ENCODE data around the gene OVAAL. TPM values are rescaled to one million over a fixed set of nuclear protein-coding genes. Genes with fewer than 3 reads are reported as not detected.

OVAAL gene
- total RNA-seq = not detected

GRCh38 chr1:180558664-180559063, at the start of gene OVAAL:
OVAAL (plus strand) TSS chr1:180558964.
- DNase-seq = no peak

GRCh38 chr1:180510882-180511281, 47.9 kb upstream of the OVAAL start:
- no peak for DNase-seq

- no peak for DNase-seq
These were observed 45.2 kb upstream of the OVAAL start for GRCh38 chr1:180513531-180513930.

DNA sequence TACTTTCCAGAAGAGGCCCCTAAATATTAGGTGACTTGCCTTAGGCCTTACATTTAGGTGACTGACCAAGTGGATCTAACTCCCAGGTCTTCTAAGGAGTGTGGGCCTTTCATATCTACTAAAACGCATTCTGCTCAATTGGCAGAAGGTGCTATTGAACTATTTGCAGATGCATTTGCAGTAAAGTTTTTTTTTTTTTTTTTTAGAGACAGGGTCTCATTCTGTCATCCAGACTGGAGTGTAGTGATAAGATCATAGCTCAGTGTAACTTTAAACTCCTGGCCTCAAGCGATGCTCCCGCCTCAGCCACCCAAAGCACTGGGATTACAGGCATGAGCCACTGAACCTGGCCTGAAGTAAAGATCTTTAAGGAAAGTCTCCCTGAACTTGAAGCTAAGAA, 43.4 kb upstream of the OVAAL start:
- DNase-seq = no peak

DNA sequence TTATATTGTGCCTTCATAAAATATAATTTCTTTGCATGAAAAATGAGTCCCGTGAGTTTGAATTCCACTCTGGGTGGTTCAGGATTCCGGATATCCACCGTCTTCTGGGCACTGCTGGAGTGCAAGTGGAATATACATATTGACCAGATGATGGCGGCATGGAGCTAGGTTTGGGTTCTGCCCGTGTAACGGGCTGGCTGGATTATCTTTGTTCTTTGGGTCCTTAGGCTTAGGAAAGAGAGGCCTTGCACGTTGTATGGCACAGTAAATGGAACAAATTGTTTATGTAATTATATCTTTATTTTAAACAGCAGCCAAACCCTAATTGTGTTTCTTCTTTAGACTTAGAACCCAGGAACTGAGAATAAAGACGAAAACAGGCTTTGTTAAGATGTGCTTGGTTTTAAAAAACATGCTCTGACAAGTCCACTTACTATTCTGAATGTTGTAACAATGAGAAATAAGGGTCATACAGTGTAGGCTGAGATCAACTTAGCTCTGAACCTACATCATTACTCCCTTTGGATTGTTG, 42.8 kb upstream of the OVAAL start:
- DNase-seq = peak; percentile 34

DNA sequence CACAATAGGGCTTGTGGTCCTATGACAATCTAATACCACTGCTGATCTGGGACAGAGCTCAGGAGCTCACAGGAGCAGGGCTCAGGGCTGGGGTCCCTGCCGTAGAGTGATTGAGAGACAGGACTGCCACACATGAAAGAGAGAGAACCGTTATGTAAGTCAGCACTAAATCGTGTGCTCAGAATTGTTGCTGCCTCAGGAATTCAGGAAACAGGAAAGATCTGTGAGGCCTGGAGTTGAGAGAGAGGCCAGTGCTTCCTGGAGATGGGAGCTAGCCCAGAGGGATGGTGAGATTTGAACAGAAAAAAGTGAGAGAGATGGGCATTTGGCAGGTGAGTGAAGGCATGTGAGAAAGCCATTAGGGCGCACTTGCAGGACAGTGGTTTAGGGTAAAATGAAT, 38.9 kb upstream of the OVAAL start:
- DNase-seq = no peak

DNA sequence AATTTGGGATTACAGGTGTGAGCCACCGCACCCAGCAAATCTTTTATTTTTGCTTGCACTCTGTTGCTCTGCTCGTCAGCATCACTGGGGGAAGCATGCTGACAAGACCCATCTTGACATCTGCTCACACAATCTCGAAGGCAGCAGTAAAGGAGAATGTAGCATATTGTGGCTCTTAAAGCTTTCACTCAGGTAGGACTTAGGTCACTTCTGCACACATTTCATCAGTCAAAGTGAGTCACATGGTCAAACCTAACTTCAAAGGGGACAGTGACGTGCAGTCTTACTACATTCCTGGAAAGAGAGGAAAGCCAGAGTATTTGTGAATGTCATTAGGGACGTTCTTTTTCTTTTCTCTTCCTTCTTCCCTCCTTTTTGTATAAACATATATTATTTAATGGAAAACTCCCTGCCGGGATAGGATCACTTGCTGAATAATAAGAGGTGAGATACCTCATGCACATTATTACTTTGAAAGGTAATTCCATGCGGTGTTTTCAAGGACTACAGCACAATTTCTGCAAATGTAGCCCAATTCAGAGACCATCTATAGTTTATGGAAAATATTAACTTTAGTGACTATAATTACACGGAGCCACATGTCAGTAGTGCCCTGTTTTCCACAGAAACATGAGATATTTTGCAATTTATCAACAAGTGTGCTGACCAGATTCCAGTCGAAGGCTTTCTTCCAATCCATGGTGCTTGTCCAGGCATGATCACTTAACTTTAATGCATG, 37.1 kb upstream of the OVAAL start:
- DNase-seq = no peak

DNA sequence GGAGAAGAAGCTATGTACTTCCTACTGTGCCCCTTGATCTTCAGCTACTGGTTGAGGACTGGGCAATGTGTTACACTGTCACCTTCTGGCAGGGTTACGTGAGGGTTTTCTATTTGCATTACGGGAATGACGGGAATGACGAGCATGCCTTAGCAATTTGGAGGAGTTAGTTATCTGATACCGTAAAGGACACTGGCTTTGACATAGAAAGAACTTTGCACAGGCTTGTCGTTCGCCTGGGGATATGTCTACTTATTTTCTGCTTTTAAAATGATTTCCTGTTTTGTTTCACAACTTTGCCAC, 36.6 kb upstream of the OVAAL start:
- DNase-seq = no peak

DNA sequence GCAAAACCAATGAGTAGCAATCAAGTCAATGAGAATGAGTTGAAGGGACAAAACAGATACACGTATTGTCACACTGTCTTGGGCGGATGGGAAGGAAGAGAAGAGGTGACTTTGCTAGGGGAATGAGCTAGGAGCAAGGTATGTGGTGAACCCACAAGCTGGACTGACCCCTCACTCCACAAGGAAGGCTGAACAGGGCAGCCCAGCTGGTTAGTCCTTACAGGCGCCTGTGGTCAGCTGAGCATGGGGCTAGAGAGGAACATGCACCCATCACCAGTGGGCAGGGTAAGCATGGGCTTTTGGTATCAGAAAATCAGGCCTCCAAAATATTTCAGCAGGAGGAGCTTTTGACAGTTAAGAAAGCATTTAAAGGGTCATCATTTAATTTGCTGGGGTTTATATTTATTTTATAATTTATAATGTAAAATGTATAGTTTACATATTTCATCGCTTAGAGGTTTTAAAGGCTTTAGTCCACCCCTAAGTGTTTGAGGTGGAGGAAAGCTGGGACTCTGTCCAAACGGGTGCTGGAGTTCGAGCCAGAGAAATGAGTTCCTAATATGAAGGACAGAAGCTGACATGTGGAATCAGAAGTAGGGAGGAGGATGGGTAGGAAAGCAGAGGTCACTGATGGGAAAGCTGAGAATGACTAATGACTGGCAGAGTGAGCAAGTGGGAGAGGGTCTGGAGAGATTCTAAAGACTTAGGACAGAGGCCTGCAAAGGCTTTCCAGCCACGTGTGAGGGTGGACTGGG, 34.4 kb upstream of the OVAAL start:
- DNase-seq = no peak

DNA sequence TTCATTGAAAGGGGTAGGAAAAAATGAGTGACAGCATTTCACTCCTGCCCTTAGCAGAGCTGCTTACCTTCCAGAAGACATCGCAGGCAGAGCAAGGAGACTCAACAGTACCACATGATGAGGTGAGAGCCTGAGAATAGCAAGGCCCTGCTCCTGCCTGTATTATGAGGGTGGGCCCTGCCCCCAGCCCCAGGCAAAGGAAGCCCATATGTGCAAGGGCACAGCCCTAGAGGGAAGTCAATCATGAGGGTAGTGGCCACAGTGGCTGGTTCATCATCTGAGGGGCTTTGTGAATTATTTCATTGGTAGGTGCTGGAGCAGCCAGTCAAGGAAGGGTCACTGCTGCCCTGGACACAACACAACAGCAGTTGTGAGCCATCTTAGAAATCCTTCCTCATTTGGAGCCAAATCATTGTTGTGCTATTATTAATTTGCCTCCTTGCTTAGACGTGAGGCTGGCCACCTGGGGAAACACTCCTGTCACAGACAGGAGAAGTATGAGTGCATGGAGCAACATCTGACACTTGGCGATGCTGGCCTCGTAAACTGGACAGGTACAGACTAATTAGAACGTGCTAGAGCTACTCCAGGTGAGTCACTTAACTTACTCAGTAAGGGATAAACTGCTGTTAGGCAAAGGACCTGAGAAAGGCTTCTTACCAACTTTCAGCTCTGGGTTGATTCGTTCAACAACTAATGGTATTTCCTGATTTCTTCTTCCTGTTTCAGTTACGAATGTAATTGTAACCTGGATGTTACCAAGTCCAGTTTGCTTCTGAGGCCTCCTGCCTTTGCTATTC, 33.6 kb upstream of the OVAAL start:
- DNase-seq = no peak

DNA sequence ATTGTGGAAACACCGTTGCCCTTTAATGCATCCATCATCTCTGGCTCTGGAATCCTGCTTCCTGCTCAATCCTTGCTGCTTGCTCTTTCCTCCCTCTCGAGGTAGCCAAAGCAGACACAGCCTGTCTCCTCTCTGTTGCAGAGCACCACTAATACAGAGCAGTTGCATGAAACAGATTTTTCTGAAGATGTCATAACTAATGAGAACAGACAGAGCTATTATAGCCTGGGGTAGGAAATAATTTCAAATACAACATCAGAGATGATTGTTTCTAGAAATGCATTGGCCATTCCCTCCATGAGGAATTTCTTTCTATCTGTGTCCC, 33.1 kb upstream of the OVAAL start:
- no peak for DNase-seq

DNA sequence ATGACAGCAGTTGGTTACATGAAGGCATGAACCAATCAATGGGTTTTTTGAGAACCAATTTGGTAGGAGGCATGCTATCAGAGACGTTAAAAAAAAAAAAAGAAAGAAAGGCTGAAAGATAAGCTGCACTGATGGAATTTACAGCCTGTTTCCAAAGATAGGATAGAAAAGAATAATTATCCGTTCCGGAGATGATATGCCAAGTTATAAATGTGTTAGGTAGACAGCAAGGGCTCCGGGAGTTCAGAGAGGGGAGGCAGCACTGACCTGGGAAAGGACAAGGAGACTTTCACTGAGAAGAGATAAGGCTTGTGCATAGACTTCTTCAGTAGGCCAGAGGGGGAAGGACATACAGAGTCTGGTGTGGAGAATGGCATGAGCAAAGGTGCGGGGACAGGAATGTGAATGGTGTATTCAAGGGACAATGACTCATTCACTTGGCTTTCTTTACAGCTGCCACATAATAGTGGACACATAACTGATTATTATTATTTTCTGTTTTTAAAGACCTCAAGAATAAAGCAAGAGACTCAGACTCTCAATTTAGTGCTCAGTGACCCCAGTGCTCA, 31.6 kb upstream of the OVAAL start:
- DNase-seq = no peak

DNA sequence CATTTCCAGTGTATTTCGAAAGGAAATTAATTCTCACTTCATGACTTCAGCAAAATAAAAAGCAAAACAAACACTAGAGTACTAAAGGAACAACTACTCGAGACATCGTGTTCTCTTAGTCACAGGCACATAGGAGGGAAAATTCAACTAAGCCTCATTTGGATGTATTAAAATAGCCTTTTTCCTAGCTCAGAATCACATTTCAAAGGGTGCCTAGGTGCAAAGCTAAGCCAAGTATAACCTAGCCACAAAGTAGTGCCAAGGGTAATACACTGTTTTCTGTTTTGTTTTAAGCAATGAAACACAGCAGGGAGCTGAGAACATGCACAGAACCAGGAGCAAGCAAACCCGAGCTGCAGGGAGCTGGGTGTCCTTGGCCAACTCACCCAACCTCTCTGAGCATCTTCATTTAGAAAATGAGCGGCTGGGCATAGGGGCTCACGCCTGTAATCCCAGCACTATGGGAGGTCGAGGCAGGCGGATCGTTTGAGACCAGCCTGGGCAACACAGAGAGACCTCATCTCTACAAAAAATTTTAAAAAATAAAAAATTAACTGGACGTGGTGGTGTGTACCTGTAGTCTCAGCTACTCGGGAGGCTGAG, 29.8 kb upstream of the OVAAL start:
- DNase-seq = no peak

DNA sequence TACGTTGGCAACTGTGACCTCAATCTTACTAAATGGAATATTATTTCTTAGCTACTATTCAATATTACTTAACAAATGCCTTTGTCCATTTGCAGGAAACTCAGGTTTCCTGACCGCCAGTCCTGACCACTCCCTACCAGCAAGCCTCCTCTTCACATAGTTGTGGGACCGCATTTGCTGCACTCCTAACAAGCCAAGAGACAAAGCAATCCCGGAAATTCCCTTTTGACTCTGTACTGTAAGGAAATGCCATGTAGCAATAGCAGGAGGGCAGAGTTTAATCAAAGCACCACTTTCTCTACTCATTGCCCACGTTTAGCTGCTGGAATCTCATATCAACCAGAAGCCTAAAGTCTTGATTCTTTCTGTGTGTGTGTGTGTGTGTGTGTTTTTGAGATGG, 28.3 kb upstream of the OVAAL start:
- DNase-seq = no peak

- no peak for DNase-seq
These were observed 25.9 kb upstream of the OVAAL start for GRCh38 chr1:180532854-180533253.

- peak; percentile 14 for DNase-seq
These were observed 25.3 kb upstream of the OVAAL start for GRCh38 chr1:180533266-180533987.

GRCh38 chr1:180534214-180534613, 24.6 kb upstream of the OVAAL start:
- DNase-seq = no peak

DNA sequence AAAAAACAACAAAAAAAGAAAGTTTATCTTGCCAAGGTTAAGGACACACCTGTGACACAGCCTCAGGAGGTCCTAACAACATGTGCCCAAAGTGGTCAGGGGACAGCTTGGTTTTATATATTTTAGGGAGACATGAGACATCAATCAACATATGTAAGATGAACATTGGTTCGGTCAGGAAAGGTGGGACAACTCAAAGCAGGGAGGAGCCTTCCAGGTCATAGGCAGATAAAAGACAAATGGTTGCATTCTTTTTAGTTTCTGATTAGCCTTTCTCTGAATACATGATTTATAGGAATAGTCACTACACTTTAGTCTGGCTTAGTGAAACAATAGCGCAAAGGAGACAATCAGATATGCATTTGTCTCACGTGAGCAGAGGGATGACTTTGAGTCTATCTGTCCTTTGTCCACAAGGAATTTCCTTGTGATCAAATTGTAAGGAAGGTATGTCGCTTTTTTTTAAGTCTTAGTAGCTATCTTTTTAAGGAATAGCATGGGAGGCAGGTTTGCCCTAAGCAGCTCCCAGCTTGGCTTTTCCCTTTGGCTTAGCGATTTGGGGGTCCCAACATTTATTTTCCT, 23.3 kb upstream of the OVAAL start:
- DNase-seq = no peak

GRCh38 chr1:180536821-180537372, 21.9 kb upstream of the OVAAL start:
- DNase-seq = no peak

- DNase-seq = no peak
These were observed 19.6 kb upstream of the OVAAL start for GRCh38 chr1:180539136-180539535.

Data from occipital lobe (tissue), 2 donors.